Measurements from ENCODE around the gene DCDC2.

Gene DCDC2

DNA sequence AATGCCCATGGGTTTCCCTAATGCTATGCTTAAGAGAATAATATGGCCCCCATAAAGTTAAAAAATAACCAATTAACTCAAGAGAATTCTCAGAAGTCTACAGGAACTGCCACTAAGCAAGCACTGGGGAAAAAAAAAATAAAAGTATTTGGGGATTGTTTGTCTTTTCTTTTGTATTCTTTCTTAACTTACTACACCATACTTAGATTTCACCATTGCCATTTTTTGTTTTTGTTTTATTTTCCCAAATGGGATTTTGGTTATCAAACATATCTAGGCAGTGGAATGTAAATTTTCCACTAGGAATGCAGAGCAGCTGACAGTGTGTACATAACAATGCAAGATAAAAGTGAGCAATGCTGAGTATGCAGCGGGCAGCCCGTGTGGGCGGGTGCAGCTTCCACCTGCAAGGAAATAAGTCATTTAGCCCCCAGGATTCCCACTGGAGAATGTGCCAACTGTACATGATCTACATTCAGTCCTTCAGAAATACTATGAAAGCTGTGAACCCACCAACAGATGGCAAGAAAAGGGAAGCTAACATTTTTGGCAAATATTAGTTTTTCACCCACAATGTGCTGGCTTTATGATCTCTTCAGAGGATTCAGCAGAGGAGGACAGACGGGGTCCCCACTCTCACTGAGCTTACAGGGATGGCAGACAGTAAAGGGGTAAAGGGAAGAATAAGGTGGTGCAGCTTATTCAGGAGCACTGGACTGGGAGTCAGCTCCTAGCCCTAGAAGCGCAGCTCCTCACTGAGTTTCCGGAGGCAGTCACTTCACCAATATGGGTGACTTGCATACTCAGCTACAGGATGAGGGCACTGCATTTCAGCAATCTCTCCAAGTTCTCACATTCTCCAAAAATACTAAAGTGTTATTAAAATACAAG is 44.4 kb downstream of the DCDC2 start:
- no peak for TF ChIP-seq TAF1 (IDR thresholded peaks at IDR 0.05; ENCODE audit: borderline replicate concordance, insufficient read depth, low read length)

DNA sequence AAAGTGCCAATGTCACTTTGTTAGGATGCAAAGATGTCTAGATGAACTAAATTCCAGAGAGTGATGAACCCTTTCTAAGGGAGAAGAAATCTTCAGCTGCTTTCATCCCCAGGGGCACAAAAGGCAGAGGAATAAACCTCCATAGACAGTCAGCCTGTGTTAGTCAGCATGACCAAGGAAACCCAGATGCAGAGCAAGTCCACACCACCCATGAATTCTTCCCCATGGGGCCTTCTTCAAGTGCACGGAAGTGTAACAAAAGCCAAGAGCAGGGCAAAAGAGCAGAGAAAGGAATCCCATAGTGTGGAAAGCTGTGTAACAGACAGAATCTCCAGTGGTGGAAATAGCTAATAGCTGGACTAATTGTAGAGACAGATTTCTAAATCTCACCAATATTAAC is 50.0 kb downstream of the DCDC2 start:
- TF ChIP-seq, protein P1, sequence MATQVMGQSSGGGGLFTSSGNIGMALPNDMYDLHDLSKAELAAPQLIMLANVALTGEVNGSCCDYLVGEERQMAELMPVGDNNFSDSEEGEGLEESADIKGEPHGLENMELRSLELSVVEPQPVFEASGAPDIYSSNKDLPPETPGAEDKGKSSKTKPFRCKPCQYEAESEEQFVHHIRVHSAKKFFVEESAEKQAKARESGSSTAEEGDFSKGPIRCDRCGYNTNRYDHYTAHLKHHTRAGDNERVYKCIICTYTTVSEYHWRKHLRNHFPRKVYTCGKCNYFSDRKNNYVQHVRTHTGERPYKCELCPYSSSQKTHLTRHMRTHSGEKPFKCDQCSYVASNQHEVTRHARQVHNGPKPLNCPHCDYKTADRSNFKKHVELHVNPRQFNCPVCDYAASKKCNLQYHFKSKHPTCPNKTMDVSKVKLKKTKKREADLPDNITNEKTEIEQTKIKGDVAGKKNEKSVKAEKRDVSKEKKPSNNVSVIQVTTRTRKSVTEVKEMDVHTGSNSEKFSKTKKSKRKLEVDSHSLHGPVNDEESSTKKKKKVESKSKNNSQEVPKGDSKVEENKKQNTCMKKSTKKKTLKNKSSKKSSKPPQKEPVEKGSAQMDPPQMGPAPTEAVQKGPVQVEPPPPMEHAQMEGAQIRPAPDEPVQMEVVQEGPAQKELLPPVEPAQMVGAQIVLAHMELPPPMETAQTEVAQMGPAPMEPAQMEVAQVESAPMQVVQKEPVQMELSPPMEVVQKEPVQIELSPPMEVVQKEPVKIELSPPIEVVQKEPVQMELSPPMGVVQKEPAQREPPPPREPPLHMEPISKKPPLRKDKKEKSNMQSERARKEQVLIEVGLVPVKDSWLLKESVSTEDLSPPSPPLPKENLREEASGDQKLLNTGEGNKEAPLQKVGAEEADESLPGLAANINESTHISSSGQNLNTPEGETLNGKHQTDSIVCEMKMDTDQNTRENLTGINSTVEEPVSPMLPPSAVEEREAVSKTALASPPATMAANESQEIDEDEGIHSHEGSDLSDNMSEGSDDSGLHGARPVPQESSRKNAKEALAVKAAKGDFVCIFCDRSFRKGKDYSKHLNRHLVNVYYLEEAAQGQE (IDR thresholded peaks at IDR 0.05; ENCODE audit: insufficient read depth in 1 of 2, low read depth in 2 of 2, low read length in 2 of 2): no peak
- no peak for TF ChIP-seq FOXP2 (optimal IDR thresholded peaks at IDR 0.05; ENCODE audit: borderline replicate concordance, extremely low read depth, extremely low read length, insufficient read depth)
- TF ChIP-seq POLR2AphosphoS5 (IDR thresholded peaks at IDR 0.05; ENCODE audit: low read depth, low read length): no peak
- no peak for TF ChIP-seq TAF1 (IDR thresholded peaks at IDR 0.05; ENCODE audit: borderline replicate concordance, insufficient read depth, low read length)
- no peak for TF ChIP-seq SIN3A (IDR thresholded peaks at IDR 0.05; ENCODE audit: borderline replicate concordance, insufficient read depth, low read length)

DNA sequence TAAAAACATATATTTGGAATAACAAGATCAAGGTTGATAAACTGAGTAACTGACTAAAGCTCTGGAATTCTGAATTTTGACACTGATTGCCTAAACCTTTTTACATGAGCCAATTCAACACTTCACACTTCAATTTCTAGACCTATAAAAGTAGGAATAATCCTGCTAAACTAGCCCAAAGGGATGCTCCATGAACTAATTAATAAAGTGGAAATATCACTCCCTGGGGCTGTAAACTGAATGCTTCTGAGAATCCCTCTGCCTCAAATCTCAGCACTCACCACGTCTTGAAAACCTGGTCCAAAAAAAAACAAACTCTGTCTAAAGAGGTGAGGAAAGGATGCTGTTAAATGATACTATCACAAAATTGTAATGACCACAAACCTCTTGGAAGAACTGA is 50.9 kb downstream of the DCDC2 start:
- TF ChIP-seq TAF1 (IDR thresholded peaks at IDR 0.05; ENCODE audit: borderline replicate concordance, insufficient read depth, low read length): no peak
- TF ChIP-seq SIN3A (IDR thresholded peaks at IDR 0.05; ENCODE audit: borderline replicate concordance, insufficient read depth, low read length): no peak
- TF ChIP-seq POLR2AphosphoS5 (IDR thresholded peaks at IDR 0.05; ENCODE audit: low read depth, low read length): no peak
- no peak for TF ChIP-seq FOXP2 (optimal IDR thresholded peaks at IDR 0.05; ENCODE audit: borderline replicate concordance, extremely low read depth, extremely low read length, insufficient read depth)
- TF ChIP-seq, protein P1 (IDR thresholded peaks at IDR 0.05; ENCODE audit: insufficient read depth in 1 of 2, low read depth in 2 of 2, low read length in 2 of 2): no peak

DNA sequence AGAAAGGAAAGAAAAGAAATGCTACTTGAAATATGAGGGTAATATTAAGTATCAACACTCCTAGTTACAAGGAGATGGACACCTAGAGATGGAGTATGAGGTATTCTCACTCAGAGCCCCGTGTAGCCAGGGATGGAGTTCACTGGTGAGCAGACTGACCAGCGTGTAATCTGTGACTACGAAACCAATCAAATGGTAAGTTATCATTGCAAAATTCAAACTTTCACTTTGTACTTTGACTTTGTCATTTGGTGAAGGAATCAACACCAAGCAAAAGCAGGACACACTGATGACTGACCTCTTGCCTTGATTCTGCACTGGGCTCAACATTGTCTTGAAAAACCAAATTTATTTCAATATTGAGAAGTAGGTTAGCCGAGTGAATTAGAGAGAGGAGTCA is 51.8 kb downstream of the DCDC2 start:
- TF ChIP-seq FOXP2 (optimal IDR thresholded peaks at IDR 0.05; ENCODE audit: borderline replicate concordance, extremely low read depth, extremely low read length, insufficient read depth) (no peak), TAF1 (IDR thresholded peaks at IDR 0.05; ENCODE audit: borderline replicate concordance, insufficient read depth, low read length) (no peak), SIN3A (IDR thresholded peaks at IDR 0.05; ENCODE audit: borderline replicate concordance, insufficient read depth, low read length) (no peak), POLR2AphosphoS5 (IDR thresholded peaks at IDR 0.05; ENCODE audit: low read depth, low read length) (no peak)
- TF ChIP-seq, protein P1 (IDR thresholded peaks at IDR 0.05; ENCODE audit: insufficient read depth in 1 of 2, low read depth in 2 of 2, low read length in 2 of 2): no peak

DNA sequence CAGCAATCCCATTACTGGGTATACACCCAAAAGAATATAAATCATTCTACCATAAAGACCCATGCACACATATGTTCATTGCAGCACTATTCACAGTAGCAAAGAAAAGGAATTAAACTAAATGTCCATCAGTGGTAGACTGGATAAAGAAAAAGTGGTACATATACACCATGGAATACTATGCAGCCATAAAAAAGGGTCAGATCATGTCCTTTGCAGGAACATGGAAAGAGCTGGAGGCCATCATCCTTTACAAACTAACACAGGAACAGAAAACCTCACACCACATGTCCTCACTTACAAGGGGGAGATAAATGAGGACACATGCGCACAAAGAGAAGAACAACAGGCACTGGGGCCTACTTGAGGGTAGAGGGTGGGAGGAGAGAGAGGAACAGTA is 60.9 kb downstream of the DCDC2 start:
- TF ChIP-seq FOXP2 (optimal IDR thresholded peaks at IDR 0.05; ENCODE audit: borderline replicate concordance, extremely low read depth, extremely low read length, insufficient read depth) (no peak), POLR2AphosphoS5 (IDR thresholded peaks at IDR 0.05; ENCODE audit: low read depth, low read length) (no peak)

DNA sequence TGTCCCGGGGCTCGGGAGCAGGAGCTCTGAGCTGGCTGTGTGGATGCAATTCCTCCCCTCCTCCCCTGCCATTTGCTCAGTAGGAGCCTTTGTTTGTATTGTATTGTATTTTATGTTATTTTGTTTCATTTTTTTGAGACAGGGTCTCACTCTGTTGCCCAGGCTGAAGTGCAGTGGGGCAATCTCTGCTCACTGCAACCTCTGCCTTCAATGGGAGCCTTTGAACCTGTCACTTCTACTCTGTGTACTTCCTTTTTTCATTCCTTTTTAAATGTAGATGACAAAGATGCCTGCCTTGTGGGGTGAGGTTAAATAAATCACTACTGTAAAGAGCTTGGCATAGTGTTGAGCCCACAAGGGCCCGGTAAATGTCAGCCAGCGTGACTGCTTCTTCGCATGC is 70.6 kb downstream of the DCDC2 start:
- TF ChIP-seq POLR2AphosphoS5 (IDR thresholded peaks at IDR 0.05; ENCODE audit: low read depth, low read length) (no peak), SIN3A (IDR thresholded peaks at IDR 0.05; ENCODE audit: borderline replicate concordance, insufficient read depth, low read length) (no peak), FOXP2 (optimal IDR thresholded peaks at IDR 0.05; ENCODE audit: borderline replicate concordance, extremely low read depth, extremely low read length, insufficient read depth) (no peak), TAF1 (IDR thresholded peaks at IDR 0.05; ENCODE audit: borderline replicate concordance, insufficient read depth, low read length) (no peak)
- TF ChIP-seq, protein P1 (IDR thresholded peaks at IDR 0.05; ENCODE audit: insufficient read depth in 1 of 2, low read depth in 2 of 2, low read length in 2 of 2): no peak

Data from PFSK-1 (cell line).